PC-3 (cell line): ENCODE data around the gene GADD45B.

Experiments
- EZH2 ChIP-seq: fragments of 300-600 bp; sonication (generic); IDR thresholded peaks from one replicate; pipeline ENCODE4 v1.6.1; 2017; ENCODE audit warnings: antibody characterized with exemption, mild to moderate bottlenecking, low read length; ENCODE audit not compliant: unreplicated experiment
- TF ChIP-seq, protein P1 (sequence below): fragments of 300-600 bp; sonication (generic); conservative IDR thresholded peaks from 2 replicates; pipeline ENCODE4 v1.5.1; 2017; ENCODE audit warnings: antibody characterized with exemption, low read depth, mild to moderate bottlenecking, low read length

DNA sequence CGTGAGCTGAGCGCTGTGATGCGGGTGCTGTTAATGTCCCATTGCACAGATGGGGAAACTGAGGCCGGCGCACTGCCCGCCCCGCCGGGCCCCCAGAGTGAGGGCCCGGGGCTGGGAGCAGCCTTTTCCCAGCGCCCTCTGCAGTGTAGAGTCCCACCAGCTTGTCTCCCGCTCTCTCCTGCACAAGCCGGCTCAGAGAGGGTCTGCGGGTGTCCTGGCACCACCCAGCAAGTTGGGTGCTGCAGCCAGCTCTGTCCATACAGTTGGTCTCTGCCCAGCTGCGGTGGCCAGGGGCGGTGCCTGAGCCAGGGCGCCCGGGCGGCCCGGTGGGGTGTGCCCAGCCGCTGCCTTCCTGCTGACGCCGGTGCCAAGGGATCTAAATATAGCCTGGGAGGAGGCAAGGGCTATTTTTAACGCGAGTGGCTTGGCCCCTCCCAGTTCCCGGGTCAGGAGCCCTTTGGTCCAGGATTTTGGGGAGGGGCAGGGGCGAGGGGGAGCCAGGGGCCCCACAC is 19.3 kb downstream of the GADD45B start:
- TF ChIP-seq, protein P1, sequence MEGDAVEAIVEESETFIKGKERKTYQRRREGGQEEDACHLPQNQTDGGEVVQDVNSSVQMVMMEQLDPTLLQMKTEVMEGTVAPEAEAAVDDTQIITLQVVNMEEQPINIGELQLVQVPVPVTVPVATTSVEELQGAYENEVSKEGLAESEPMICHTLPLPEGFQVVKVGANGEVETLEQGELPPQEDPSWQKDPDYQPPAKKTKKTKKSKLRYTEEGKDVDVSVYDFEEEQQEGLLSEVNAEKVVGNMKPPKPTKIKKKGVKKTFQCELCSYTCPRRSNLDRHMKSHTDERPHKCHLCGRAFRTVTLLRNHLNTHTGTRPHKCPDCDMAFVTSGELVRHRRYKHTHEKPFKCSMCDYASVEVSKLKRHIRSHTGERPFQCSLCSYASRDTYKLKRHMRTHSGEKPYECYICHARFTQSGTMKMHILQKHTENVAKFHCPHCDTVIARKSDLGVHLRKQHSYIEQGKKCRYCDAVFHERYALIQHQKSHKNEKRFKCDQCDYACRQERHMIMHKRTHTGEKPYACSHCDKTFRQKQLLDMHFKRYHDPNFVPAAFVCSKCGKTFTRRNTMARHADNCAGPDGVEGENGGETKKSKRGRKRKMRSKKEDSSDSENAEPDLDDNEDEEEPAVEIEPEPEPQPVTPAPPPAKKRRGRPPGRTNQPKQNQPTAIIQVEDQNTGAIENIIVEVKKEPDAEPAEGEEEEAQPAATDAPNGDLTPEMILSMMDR: no peak
- TF ChIP-seq EZH2: no peak
